GM12878 (cell line): ENCODE measurements around the gene MRPL53. TPM values are rescaled to one million over a fixed set of nuclear protein-coding genes. Genes with fewer than 3 reads are reported as not detected.
A peak's percentile ranks its signal among the peaks of the same experiment; 100 is the strongest.

ENCODE experiments used
- ATAC-seq: fragments of 200-7000 bp; cut with Tn5 transposase; 3 replicates; pipeline ENCODE4 v1.9.1; 2020; ENCODE audit warnings: mild to moderate bottlenecking, moderate library complexity
- BruUV-seq: library from RNA; stranded (reverse); fragments of 400-500 nt; replicated peaks from 2 replicates; lab custom pipeline; 2021; lab: Mats Ljungman, UMichigan
- CTCF ChIA-PET: fragments of 300-600 bp; sonication (Branson Sonifier 250); formaldehyde crosslinking; extraction: SDS; loops from one replicate; lab custom pipeline; 2021; ENCODE audit warnings: inconsistent platforms; lab: Yijun Ruan, JAX
- POLR2A ChIA-PET: fragments of 350-600 bp; formaldehyde crosslinking; extraction: SDS; loops from one replicate; lab custom pipeline; 2021; ENCODE audit warnings: inconsistent platforms; lab: Charles Lee
- RAD21 ChIA-PET: fragments of 300-600 bp; sonication (Branson Sonifier 250); formaldehyde crosslinking; loops from one replicate; lab custom pipeline; 2023; ENCODE audit warnings: antibody characterized with exemption; ENCODE audit not compliant: unreplicated experiment; lab: Charles Lee
- SMC1A ChIA-PET: fragments of 300-600 bp; sonication (Branson Sonifier 250); formaldehyde crosslinking; loops from one replicate; lab custom pipeline; 2023; ENCODE audit not compliant: unreplicated experiment, uncharacterized antibody; lab: Charles Lee
- DNase-seq: peaks from one replicate; pipeline ENCODE4 v3.0.0-alpha.2; 2011; ENCODE audit warnings: low read depth, low spot score
- FAIRE-seq: peaks from 3 replicates; lab custom pipeline; 2011; peaks lifted over from hg19 to GRCh38; lab: Jason Lieb, UNC
- H2AFZ ChIP-seq: 2 replicates; pipeline ENCODE4 v1.6.0; 2011; ENCODE audit warnings: low read depth, low read length, control low read depth; ENCODE audit not compliant: control insufficient read depth
- H3K27ac ChIP-seq: 2 replicates; pipeline ENCODE4 v1.5.1; 2011; ENCODE audit warnings: control low read depth; ENCODE audit not compliant: control insufficient read depth, insufficient read depth
- H3K27me3 ChIP-seq, 2 experiments: replicated peaks in 1 of 2; 2 replicates each; pipeline versions ENCODE4 v1.6.0 to v1.6.1; 2011; ENCODE audit warnings: low read length in 1 of 2; ENCODE audit not compliant: control insufficient read depth in 2 of 2, insufficient read depth in 2 of 2
- H3K36me3 ChIP-seq, 2 experiments: 2 replicates each; pipeline ENCODE4 v1.5.1; 2011; ENCODE audit warnings: low read length in 1 of 2; ENCODE audit not compliant: control insufficient read depth in 2 of 2, insufficient read depth in 2 of 2
- H3K4me1 ChIP-seq: 2 replicates; pipeline ENCODE4 v1.6.1; 2011; ENCODE audit warnings: mild to moderate bottlenecking, low read length, moderate library complexity, mixed read lengths; ENCODE audit not compliant: control insufficient read depth, insufficient read depth
- H3K4me2 ChIP-seq: 2 replicates; pipeline ENCODE4 v1.6.0; 2011; ENCODE audit warnings: control low read depth; ENCODE audit not compliant: control insufficient read depth, insufficient read depth
- H3K4me3 ChIP-seq: fragments of 200-600 bp; sonication (generic); 2 replicates; pipeline ENCODE4 v1.5.1; 2016
- H3K79me2 ChIP-seq: 2 replicates; pipeline ENCODE4 v1.6.0; 2011; ENCODE audit warnings: low read length; ENCODE audit not compliant: control insufficient read depth, insufficient read depth
- H3K9ac ChIP-seq: 2 replicates; pipeline ENCODE4 v1.8.0; 2011; ENCODE audit warnings: low read length, control low read depth, mixed read lengths; ENCODE audit not compliant: control insufficient read depth, insufficient read depth
- H3K9me3 ChIP-seq: replicated peaks from 3 replicates; pipeline ENCODE4 v1.5.1; 2011; ENCODE audit warnings: mild to moderate bottlenecking, low read length; ENCODE audit not compliant: control insufficient read depth, insufficient read depth
- H4K20me1 ChIP-seq: 2 replicates; pipeline ENCODE4 v1.6.0; 2011; ENCODE audit not compliant: control insufficient read depth, insufficient read depth
- BCL11A ChIP-seq: IDR thresholded peaks from 2 replicates; pipeline ENCODE4 v1.6.1; 2011; ENCODE audit warnings: low read depth, low read length
- ESRRA ChIP-seq: IDR thresholded peaks from 2 replicates; pipeline ENCODE4 v1.6.1; 2012; ENCODE audit warnings: mild to moderate bottlenecking, low read length, improper control_type of control experiment
- GATAD2B ChIP-seq: fragments of 450-650 bp; conservative IDR thresholded peaks from 2 replicates; pipeline ENCODE4 v1.6.1; 2017; ENCODE audit warnings: low read depth, mild to moderate bottlenecking, moderate library complexity
- MTA2 ChIP-seq: fragments of 450-650 bp; IDR thresholded peaks from 2 replicates; pipeline ENCODE4 v1.6.1; 2016; ENCODE audit warnings: low read depth, mild to moderate bottlenecking, moderate library complexity
- MYC ChIP-seq: IDR thresholded peaks from 2 replicates; pipeline ENCODE4 v1.6.1; 2011; ENCODE audit warnings: mild to moderate bottlenecking, low read length, moderate library complexity, inconsistent platforms; ENCODE audit not compliant: insufficient read depth, insufficient replicate concordance, insufficient read length, severe bottlenecking
- NR2C1 ChIP-seq: fragments of 450-650 bp; IDR thresholded peaks from 2 replicates; pipeline ENCODE4 v1.6.1; 2017; ENCODE audit warnings: antibody characterized with exemption, mild to moderate bottlenecking, moderate library complexity
- POLR2AphosphoS2 ChIP-seq: IDR thresholded peaks from 2 replicates; pipeline ENCODE4 v1.6.1; 2011; ENCODE audit warnings: low read depth, mild to moderate bottlenecking, low read length, improper control_type of control experiment, moderate library complexity
- WGBS: methylation state at CpG from one replicate; pipeline ENCODE4 v1.1.6; 2016; ENCODE audit warnings: low lambda C conversion rate; ENCODE audit not compliant: insufficient replicate concordance, insufficient coverage; ENCODE audit errors: missing lambda C conversion rate; 5-methylcytosine and 5-hydroxymethylcytosine counted together
- in situ Hi-C: fragments of 300-500 bp; cut with MboI; formaldehyde crosslinking; loops from 9 replicates; pipeline ENCODE4 v1.14.3; 2018; ENCODE audit warnings: mixed read lengths
- intact Hi-C: fragments of 100-400 bp; cut with micrococcal nuclease; formaldehyde crosslinking; loops from one replicate; pipeline ENCODE4 v1.14.2; 2022; ENCODE audit not compliant: unreplicated experiment
- polyA plus RNA-seq, 11 experiments: library from polyadenylated mRNA; depleted of rRNA in 4 of 11; unstranded in 6 of 11; stranded (reverse) in 5 of 11; fragments of >200 nt; fragmentation: Nextera tagmentation in 4 of 11; fragmentation: Illumina TruSeq in 1 of 11; extraction: Ambion mirVana in 4 of 11; extraction: Trizol in 1 of 11; gene quantifications; 1 replicate in 1 of 11; 2 replicates in 10 of 11; pipeline versions ENCODE4 v1.2.1 to v1.2.3, GENCODE V29; 2011 to 2016; ENCODE audit warnings: inconsistent platforms in 2 of 11, missing spikeins in 2 of 11, low read depth in 1 of 11
- total RNA-seq, 4 experiments: library from RNA; depleted of rRNA in 3 of 4; stranded (reverse); fragments of >200 nt in 3 of 4; fragmentation: Illumina TruSeq in 1 of 4; extraction: Trizol in 1 of 4; gene quantifications; 2 replicates each; pipeline versions ENCODE4 v1.2.1 to v1.2.3, GENCODE V29; 2013 to 2021
- TF ChIP-seq, protein P1 (sequence below): fragments of 450-650 bp; IDR thresholded peaks from 2 replicates; pipeline ENCODE4 v1.6.1; 2017; ENCODE audit warnings: mild to moderate bottlenecking, low read depth, inconsistent platforms; ENCODE audit not compliant: poor library complexity, severe bottlenecking

The MRPL53 gene
- total and polyA plus RNA-seq, 10 of the 15 experiments (the other 5 are each of a cell fraction or from before 2014, with no cell fraction given) = 15.1 to 167 (median 80.9) TPM

GRCh38 chr2:74436111-74436805 lies 36.2 kb downstream of the MRPL53 start:
- 89% methylated on average over 42 of the region's 43 CpGs for WGBS
- no peak for ATAC-seq
- POLR2A ChIA-PET = no interaction called here
- no peaks in the 10 kb centered on the region for H3K36me3 ChIP-seq
- no TSS peak for BruUV-seq
- TF ChIP-seq GATAD2B = no peak
- no peak for TF ChIP-seq MYC
- TF ChIP-seq, protein P1, sequence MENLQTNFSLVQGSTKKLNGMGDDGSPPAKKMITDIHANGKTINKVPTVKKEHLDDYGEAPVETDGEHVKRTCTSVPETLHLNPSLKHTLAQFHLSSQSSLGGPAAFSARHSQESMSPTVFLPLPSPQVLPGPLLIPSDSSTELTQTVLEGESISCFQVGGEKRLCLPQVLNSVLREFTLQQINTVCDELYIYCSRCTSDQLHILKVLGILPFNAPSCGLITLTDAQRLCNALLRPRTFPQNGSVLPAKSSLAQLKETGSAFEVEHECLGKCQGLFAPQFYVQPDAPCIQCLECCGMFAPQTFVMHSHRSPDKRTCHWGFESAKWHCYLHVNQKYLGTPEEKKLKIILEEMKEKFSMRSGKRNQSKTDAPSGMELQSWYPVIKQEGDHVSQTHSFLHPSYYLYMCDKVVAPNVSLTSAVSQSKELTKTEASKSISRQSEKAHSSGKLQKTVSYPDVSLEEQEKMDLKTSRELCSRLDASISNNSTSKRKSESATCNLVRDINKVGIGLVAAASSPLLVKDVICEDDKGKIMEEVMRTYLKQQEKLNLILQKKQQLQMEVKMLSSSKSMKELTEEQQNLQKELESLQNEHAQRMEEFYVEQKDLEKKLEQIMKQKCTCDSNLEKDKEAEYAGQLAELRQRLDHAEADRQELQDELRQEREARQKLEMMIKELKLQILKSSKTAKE = no peak
- TF ChIP-seq ESRRA = no peak
- no peak for TF ChIP-seq MTA2
- no peak for TF ChIP-seq NR2C1
- no peak for TF ChIP-seq POLR2AphosphoS2
- no peak for TF ChIP-seq BCL11A
- TF ChIP-seq, all 136 proteins: peak for 0
- no peaks in the 10 kb centered on the region for H3K9me3 ChIP-seq
- SMC1A ChIA-PET = interaction anchor here (1.0 kb wide), 1 partner anchor 11 kb away, joined by 3 read pairs; no protein-coding TSS in a partner anchor
- H3K4me2 ChIP-seq = peak overlapping the region; percentile 10; the same call in 1 of the 2 replicates
- in situ Hi-C loops (no loop called here), intact Hi-C loops (no loop called here)
- no peak for DNase-seq
- H3K9ac ChIP-seq = no peak overlapping the region
- H2AFZ ChIP-seq = no peak overlapping the region
- RAD21 ChIA-PET = no interaction called here
- FAIRE-seq = no peak
- H3K79me2 ChIP-seq = no peaks in the 10 kb centered on the region; the same call in 1 of the 2 replicates
- peaks cover 22% of the 10 kb centered on the region for H3K4me1 ChIP-seq
- CTCF ChIA-PET = interaction anchor here (1.1 kb wide), 1 partner anchor 21 kb away, joined by 3 read pairs; no protein-coding TSS in a partner anchor
- no peak overlapping the region for H3K4me3 ChIP-seq
- no peaks in the 10 kb centered on the region for H4K20me1 ChIP-seq
- H3K27ac ChIP-seq = no peak overlapping the region
- peaks cover 0 to 2% of the 10 kb centered on the region in 2 experiments; a peak in 1 of 4 replicates for H3K27me3 ChIP-seq
